Measurements from ENCODE around the gene LGR4. TPM values are rescaled to one million over a fixed set of nuclear protein-coding genes. Genes with fewer than 3 reads are reported as not detected.

LGR4 gene
- total and polyA plus RNA-seq, 10 of the 15 experiments (the other 5 are each of a cell fraction or from before 2014, with no cell fraction given) = under 0.01 to 0.64 (median 0.04) TPM; not detected in 5

DNA sequence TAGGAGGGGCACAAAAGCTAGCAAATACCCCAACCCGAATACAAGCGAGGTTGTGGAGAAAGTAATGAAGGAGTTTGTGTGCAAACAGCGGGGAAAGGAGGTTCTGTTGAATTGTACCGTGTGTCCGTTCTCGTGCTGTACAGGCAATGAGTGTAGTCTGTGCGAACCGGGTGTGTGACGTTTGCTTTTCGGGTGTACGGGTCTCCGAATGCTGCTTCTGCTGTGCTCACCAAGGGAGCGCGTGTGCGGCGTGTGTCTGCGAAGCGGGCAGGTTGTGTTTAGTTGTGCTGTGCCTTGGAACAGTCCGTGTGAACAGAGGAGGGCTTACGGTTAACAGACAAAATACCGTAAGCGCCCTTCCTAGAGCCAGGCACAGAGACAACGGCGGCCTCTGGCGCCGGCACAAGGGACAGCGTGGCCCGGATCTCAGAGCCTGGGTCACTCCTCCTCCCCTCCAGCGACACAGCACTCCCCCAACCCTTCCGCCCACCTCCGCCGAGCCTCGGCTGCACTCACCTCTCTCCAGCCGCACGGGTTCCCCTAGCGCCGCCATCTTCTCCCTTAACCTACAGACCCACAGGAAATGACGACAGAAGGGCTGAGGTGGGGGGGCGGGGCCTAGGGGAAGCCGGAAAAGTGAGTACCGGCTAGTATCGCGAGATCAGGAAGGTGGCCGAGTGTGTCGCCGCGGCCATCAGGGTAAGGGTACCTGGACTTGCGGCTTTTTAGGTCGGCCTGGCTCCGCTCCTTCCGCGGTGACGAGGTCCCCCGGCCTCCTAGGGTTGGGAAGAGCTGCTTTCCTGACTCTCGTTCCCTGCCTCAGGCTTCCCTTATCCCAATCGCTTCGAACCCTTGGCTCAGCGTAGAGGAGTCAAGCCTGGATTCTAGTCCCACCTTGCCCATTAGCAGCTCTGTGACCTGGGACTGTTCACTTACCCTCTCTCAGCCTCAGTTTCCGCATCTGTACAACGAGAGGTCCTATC lies 33.9 kb upstream of the LGR4 start, which contains the start of gene LIN7C (continued):
- TF ChIP-seq EP300 (IDR thresholded peaks at IDR 0.05; ENCODE audit: borderline replicate concordance in 1 of 2, control insufficient read depth in 1 of 2, low read depth in 2 of 2, low read length in 2 of 2) = no peak
- TF ChIP-seq KDM1A (IDR thresholded peaks at IDR 0.05; ENCODE audit: borderline replicate concordance) = no peak
- peak; percentile 74 for TF ChIP-seq IKZF1 (conservative IDR thresholded peaks at IDR 0.05)
- peak; percentile 22 for TF ChIP-seq HDAC6 (IDR thresholded peaks at IDR 0.05; ENCODE audit: unreplicated experiment)
- TF ChIP-seq SMAD5 (IDR thresholded peaks at IDR 0.05; ENCODE audit: low read depth) = peak; percentile 91
- TF ChIP-seq POLR2AphosphoS5 (IDR thresholded peaks at IDR 0.05; ENCODE audit: low read length) = peak; percentile 97
- TF ChIP-seq CBX5 (IDR thresholded peaks at IDR 0.05; ENCODE audit: low read depth) = peak; percentile 80; the same call in 1 of the 2 replicates
- no peak for TF ChIP-seq ZNF217 (IDR thresholded peaks at IDR 0.05)
- TF ChIP-seq, protein P1, sequence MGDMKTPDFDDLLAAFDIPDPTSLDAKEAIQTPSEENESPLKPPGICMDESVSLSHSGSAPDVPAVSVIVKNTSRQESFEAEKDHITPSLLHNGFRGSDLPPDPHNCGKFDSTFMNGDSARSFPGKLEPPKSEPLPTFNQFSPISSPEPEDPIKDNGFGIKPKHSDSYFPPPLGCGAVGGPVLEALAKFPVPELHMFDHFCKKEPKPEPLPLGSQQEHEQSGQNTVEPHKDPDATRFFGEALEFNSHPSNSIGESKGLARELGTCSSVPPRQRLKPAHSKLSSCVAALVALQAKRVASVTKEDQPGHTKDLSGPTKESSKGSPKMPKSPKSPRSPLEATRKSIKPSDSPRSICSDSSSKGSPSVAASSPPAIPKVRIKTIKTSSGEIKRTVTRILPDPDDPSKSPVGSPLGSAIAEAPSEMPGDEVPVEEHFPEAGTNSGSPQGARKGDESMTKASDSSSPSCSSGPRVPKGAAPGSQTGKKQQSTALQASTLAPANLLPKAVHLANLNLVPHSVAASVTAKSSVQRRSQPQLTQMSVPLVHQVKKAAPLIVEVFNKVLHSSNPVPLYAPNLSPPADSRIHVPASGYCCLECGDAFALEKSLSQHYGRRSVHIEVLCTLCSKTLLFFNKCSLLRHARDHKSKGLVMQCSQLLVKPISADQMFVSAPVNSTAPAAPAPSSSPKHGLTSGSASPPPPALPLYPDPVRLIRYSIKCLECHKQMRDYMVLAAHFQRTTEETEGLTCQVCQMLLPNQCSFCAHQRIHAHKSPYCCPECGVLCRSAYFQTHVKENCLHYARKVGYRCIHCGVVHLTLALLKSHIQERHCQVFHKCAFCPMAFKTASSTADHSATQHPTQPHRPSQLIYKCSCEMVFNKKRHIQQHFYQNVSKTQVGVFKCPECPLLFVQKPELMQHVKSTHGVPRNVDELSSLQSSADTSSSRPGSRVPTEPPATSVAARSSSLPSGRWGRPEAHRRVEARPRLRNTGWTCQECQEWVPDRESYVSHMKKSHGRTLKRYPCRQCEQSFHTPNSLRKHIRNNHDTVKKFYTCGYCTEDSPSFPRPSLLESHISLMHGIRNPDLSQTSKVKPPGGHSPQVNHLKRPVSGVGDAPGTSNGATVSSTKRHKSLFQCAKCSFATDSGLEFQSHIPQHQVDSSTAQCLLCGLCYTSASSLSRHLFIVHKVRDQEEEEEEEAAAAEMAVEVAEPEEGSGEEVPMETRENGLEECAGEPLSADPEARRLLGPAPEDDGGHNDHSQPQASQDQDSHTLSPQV (IDR thresholded peaks at IDR 0.05) = 0 out of 2 replicates have a peak, but pooled peaks have one; percentile 42
- TF ChIP-seq JUNB (IDR thresholded peaks at IDR 0.05) = no peak
- TF ChIP-seq SRF (IDR thresholded peaks at IDR 0.05; ENCODE audit: low read depth in 2 of 2, low read length in 2 of 2) = 0 out of 4 replicates have a peak, but pooled peaks of 1 of the 2 experiments have one; percentile 47
- TF ChIP-seq IRF4 (IDR thresholded peaks at IDR 0.05; ENCODE audit: low read depth, low read length) = 0 out of 2 replicates have a peak, but pooled peaks have one; percentile 20
- TF ChIP-seq JUND (IDR thresholded peaks at IDR 0.05; ENCODE audit: low read depth, low read length) = 0 out of 2 replicates have a peak, but pooled peaks have one; percentile 32
- TF ChIP-seq, protein P2, sequence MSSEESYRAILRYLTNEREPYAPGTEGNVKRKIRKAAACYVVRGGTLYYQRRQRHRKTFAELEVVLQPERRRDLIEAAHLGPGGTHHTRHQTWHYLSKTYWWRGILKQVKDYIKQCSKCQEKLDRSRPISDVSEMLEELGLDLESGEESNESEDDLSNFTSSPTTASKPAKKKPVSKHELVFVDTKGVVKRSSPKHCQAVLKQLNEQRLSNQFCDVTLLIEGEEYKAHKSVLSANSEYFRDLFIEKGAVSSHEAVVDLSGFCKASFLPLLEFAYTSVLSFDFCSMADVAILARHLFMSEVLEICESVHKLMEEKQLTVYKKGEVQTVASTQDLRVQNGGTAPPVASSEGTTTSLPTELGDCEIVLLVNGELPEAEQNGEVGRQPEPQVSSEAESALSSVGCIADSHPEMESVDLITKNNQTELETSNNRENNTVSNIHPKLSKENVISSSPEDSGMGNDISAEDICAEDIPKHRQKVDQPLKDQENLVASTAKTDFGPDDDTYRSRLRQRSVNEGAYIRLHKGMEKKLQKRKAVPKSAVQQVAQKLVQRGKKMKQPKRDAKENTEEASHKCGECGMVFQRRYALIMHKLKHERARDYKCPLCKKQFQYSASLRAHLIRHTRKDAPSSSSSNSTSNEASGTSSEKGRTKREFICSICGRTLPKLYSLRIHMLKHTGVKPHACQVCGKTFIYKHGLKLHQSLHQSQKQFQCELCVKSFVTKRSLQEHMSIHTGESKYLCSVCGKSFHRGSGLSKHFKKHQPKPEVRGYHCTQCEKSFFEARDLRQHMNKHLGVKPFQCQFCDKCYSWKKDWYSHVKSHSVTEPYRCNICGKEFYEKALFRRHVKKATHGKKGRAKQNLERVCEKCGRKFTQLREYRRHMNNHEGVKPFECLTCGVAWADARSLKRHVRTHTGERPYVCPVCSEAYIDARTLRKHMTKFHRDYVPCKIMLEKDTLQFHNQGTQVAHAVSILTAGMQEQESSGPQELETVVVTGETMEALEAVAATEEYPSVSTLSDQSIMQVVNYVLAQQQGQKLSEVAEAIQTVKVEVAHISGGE (CRISPR knock-in tag; IDR thresholded peaks at IDR 0.05) = no peak
- peak; percentile 79; the same call in 1 of the 2 replicates for TF ChIP-seq BACH1 (IDR thresholded peaks at IDR 0.05; ENCODE audit: borderline replicate concordance)
- TF ChIP-seq, protein P3, sequence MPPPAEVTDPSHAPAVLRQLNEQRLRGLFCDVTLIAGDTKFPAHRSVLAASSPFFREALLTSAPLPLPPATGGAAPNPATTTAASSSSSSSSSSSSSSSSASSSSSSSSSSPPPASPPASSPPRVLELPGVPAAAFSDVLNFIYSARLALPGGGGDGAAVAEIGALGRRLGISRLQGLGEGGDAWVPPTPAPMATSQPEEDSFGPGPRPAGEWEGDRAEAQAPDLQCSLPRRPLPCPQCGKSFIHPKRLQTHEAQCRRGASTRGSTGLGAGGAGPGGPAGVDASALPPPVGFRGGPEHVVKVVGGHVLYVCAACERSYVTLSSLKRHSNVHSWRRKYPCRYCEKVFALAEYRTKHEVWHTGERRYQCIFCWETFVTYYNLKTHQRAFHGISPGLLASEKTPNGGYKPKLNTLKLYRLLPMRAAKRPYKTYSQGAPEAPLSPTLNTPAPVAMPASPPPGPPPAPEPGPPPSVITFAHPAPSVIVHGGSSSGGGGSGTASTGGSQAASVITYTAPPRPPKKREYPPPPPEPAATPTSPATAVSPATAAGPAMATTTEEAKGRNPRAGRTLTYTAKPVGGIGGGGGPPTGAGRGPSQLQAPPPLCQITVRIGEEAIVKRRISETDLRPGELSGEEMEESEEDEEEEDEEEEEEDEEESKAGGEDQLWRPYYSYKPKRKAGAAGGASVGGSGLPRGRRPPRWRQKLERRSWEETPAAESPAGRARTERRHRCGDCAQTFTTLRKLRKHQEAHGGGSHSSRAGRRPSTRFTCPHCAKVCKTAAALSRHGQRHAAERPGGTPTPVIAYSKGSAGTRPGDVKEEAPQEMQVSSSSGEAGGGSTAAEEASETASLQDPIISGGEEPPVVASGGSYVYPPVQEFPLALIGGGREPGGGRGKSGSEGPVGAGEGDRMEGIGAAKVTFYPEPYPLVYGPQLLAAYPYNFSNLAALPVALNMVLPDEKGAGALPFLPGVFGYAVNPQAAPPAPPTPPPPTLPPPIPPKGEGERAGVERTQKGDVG (CRISPR knock-in tag; IDR thresholded peaks at IDR 0.05) = no peak
- TF ChIP-seq EZH2 (IDR thresholded peaks at IDR 0.05; ENCODE audit: borderline replicate concordance, control insufficient read depth, low read depth, low read length) = no peak

Data from GM12878 (cell line).